ENCODE measurements around the gene CRADD. TPM values are rescaled to one million over a fixed set of nuclear protein-coding genes. Genes with fewer than 3 reads are reported as not detected.

The CRADD gene
- total and polyA plus RNA-seq, 2 donors (not counting 3 experiments of a cell fraction or from before 2014, with no cell fraction given), result 11.7 to 14.5 TPM

- Histone ChIP-seq H3K27me3 (ENCODE audit: control insufficient read depth in 2 of 2, insufficient read depth in 2 of 2, low read length in 2 of 2) (no peaks in the 10 kb centered on the region), H3K36me3 (ENCODE audit: control insufficient read depth in 2 of 2, extremely low read depth in 1 of 2, insufficient read depth in 2 of 2, low read length in 2 of 2) (no peaks in the 10 kb centered on the region), H3K9ac (replicated peaks; ENCODE audit: extremely low read depth, insufficient read depth, low read length) (no peak overlapping the region), H3K79me2 (ENCODE audit: control insufficient read depth, insufficient read depth, low read length) (no peaks in the 10 kb centered on the region), H3K27ac (ENCODE audit: insufficient read depth, low read depth, low read length) (no peak overlapping the region), H3K4me3 (replicated peaks in 1 of 3; ENCODE audit: insufficient read depth in 1 of 3, low read depth in 1 of 3, low read length in 3 of 3) (no peak overlapping the region), H3K9me3 (replicated peaks; ENCODE audit: control insufficient read depth, insufficient read depth, low read length) (no peaks in the 10 kb centered on the region), H2AFZ (ENCODE audit: low read depth, low read length) (no peak overlapping the region), H4K20me1 (replicated peaks; ENCODE audit: control insufficient read depth, extremely low read depth, insufficient read depth, low read length) (no peaks in the 10 kb centered on the region), H3K4me1 (ENCODE audit: control insufficient read depth, extremely low read depth, insufficient read depth, low read length) (peaks cover 16% of the 10 kb centered on the region), H3K9me1 (replicated peaks; ENCODE audit: control insufficient read depth, extremely low read depth, insufficient read depth, low read length) (no peaks in the 10 kb centered on the region), H3K4me2 (ENCODE audit: insufficient read depth, low read length) (no peak overlapping the region)
- DNase-seq (ENCODE audit: low read depth, low spot score) (no peak), FAIRE-seq (no peak)
- no peak for TF ChIP-seq POLR2AphosphoS5 (IDR thresholded peaks at IDR 0.05; ENCODE audit: insufficient read depth, low read depth, low read length)
- TF ChIP-seq FOS (IDR thresholded peaks at IDR 0.05; ENCODE audit: borderline replicate concordance, insufficient read depth, low read length), result no peak
- no peak for TF ChIP-seq EZH2 (IDR thresholded peaks at IDR 0.05; ENCODE audit: borderline replicate concordance, low read depth, low read length, severe bottlenecking)
- no peak for TF ChIP-seq CTCF (IDR thresholded peaks at IDR 0.05; ENCODE audit: extremely low read depth in 1 of 2, insufficient read depth in 1 of 2, low read depth in 1 of 2, low read length in 2 of 2)
- TF ChIP-seq MAX (IDR thresholded peaks at IDR 0.05; ENCODE audit: insufficient read depth, insufficient read length), result no peak
- TF ChIP-seq JUN (IDR thresholded peaks at IDR 0.05; ENCODE audit: borderline replicate concordance, insufficient read depth, insufficient read length, low read depth), result no peak
- no peak for TF ChIP-seq GATA2 (IDR thresholded peaks at IDR 0.05; ENCODE audit: insufficient read depth, insufficient read length, low read depth, low read length)
- no peak for TF ChIP-seq POLR2A (IDR thresholded peaks at IDR 0.05; ENCODE audit: low read depth, low read length)
- POLR2A ChIA-PET, result no interaction called here
- no TSS peak for BruUV-seq (replicated peaks)
- CTCF ChIA-PET, result interaction anchor here (0.6 to 4.1 kb wide), 12 partner anchors 10 to 300 kb away, joined by 3 to 37 read pairs (median 4); no protein-coding TSS in a partner anchor
- dilution Hi-C loops (cut with MboI; ENCODE audit: extremely low pct_ligation_motif_present, low sequenced_read_pairs) (no loop called here), intact Hi-C loops (cut with micrococcal nuclease) (no loop called here)
Observed at GRCh38 chr12:93802698-93803423, 125.7 kb downstream of the CRADD start.
